CD4-positive, alpha-beta T cell treated with Interleukin-21 for 1 hour (primary cell): Measurements from ENCODE around the gene PDE4B.

Experiments
- DNase-seq: peaks from one replicate; pipeline ENCODE4 v3.0.0-alpha.2; 2020

PDE4B gene

GRCh38 chr1:66323958-66324625 is 531.4 kb downstream of the PDE4B start:
- no peak for DNase-seq

- no peak for DNase-seq
Observed at GRCh38 chr1:66325594-66326380, 533.1 kb downstream of the PDE4B start.

- no peak for DNase-seq
Observed at GRCh38 chr1:66326867-66327266, 534.2 kb downstream of the PDE4B start.

GRCh38 chr1:66327588-66327987 is 534.9 kb downstream of the PDE4B start:
- DNase-seq = no peak

GRCh38 chr1:66328896-66329295 is 536.2 kb downstream of the PDE4B start:
- DNase-seq = no peak

GRCh38 chr1:66330722-66331141 is 538.0 kb downstream of the PDE4B start:
- peak; percentile 77 for DNase-seq

- peak; percentile 67 for DNase-seq
Observed at GRCh38 chr1:66331658-66332547, 539.2 kb downstream of the PDE4B start.

- DNase-seq = no peak
Observed at GRCh38 chr1:66332548-66332901, 539.8 kb downstream of the PDE4B start.

- peak; percentile 43 for DNase-seq
Observed at GRCh38 chr1:66333466-66334199, 540.9 kb downstream of the PDE4B start.

GRCh38 chr1:66334318-66334717 is 541.6 kb downstream of the PDE4B start:
- peak; percentile 48 for DNase-seq

GRCh38 chr1:66335125-66335524 is 542.4 kb downstream of the PDE4B start:
- DNase-seq = peak; percentile 29

GRCh38 chr1:66335859-66336640 is 543.4 kb downstream of the PDE4B start:
- DNase-seq = peak; percentile 88

- DNase-seq = no peak
Observed at GRCh38 chr1:66336641-66336990, 543.9 kb downstream of the PDE4B start.

- DNase-seq = no peak
Observed at GRCh38 chr1:66337249-66337648, 544.6 kb downstream of the PDE4B start.

GRCh38 chr1:66339944-66340343 is 547.2 kb downstream of the PDE4B start:
- peak; percentile 28 for DNase-seq

GRCh38 chr1:66341446-66342089 is 548.9 kb downstream of the PDE4B start:
- DNase-seq = no peak

- DNase-seq = peak; percentile 31
Observed at GRCh38 chr1:66342707-66343106, 550.0 kb downstream of the PDE4B start.

- no peak for DNase-seq
Observed at GRCh38 chr1:66343569-66344325, 551.1 kb downstream of the PDE4B start.

GRCh38 chr1:66346057-66346795 is 553.5 kb downstream of the PDE4B start:
- no peak for DNase-seq

GRCh38 chr1:66346873-66347272 is 554.2 kb downstream of the PDE4B start:
- no peak for DNase-seq
